Activated T-helper 9 cell treated with anti-CD3 and anti-CD28 coated beads, Interleukin-2, amount 50 U/mL, for 16 hours (primary cell): Measurements from ENCODE around the gene FUT1.
"Not testable (repeated sequence)": the region's sequence is repeated elsewhere in the genome, so short reads cannot be mapped to it uniquely, and the experiment has no call there.

Experiments
- DNase-seq: peaks from one replicate; pipeline ENCODE4 v3.0.0-alpha.2; 2020; ENCODE audit warnings: low read depth

FUT1 gene

DNA sequence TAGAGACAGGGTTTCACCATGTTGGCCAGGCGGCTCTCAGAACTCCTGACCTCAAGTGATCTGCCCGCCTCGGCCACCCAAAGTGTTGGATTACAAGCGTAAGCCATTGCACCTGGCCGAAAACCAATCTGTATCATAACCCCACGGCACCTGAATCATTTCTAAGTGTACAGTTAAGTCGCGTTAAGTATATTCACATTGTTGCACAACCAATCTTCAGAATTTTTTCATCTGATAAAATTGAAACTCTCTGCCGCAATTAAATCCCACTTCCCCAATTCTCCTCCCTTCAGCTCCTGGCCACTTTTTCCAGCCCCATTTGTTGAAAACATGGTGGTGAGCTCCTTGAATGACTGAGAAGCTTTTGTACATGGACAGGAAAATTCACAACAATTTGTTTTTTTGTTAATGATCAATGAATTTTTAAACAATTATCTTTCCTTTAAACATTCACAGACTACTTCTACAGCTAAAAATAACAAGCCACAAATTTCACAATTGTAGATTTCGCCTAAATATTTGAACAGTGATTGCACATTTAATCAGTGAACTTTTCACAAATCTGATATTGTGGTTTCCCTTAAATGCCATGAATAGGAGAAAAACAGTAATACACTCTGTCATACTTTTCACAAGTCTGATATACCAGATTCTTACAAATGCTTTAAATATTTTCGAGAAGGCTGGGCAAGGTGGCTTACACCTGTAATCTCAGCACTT is 16.7 kb upstream of the FUT1 start:
- DNase-seq: no peak

DNA sequence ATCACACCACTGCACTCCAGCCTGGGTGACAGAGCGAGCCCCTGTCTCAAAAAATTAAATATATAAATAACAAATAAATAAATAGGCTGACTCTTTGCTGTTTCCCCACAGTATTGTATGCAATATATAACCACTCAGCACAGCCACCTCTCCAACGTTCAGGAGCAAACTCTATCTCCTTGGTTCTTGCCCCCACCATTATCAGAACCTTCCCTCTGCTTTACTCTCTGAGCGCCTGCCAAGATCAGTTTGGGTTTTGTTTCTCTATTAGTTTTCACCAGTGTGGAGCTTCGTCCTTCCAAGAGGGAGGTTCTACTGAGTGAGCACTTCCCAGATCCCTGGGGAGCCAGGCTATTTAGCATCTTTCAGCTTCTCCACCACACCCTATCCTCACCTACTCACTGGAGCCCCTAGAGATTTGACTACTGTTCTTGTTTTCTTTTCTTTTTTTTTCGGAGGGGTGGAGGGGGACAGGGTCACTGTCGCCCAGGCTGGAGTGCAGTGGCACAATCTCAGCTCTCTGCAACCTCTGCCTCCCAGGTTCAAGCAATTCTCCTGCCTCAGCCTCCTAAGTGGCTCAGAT is 15.8 kb upstream of the FUT1 start:
- not testable (repeated sequence) for DNase-seq

DNA sequence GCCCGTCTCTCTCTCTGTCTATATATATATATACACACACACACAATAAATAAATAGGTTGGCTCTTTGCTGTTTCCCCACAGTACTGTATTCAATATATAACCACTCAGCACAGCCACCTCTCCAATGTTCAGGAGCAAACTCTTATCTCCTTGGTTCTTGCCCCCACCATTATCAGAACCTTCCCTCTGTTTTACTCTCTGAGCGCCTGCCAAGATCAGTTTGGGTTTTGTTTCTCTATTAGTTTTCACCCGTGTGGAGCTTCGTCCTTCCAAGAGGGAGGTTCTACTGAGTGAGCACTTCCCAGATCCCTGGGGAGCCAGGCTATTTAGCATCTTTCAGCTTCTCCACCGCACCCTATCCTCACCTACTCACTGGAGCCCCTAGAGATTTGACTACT is 13.4 kb upstream of the FUT1 start:
- not testable (repeated sequence) for DNase-seq

DNA sequence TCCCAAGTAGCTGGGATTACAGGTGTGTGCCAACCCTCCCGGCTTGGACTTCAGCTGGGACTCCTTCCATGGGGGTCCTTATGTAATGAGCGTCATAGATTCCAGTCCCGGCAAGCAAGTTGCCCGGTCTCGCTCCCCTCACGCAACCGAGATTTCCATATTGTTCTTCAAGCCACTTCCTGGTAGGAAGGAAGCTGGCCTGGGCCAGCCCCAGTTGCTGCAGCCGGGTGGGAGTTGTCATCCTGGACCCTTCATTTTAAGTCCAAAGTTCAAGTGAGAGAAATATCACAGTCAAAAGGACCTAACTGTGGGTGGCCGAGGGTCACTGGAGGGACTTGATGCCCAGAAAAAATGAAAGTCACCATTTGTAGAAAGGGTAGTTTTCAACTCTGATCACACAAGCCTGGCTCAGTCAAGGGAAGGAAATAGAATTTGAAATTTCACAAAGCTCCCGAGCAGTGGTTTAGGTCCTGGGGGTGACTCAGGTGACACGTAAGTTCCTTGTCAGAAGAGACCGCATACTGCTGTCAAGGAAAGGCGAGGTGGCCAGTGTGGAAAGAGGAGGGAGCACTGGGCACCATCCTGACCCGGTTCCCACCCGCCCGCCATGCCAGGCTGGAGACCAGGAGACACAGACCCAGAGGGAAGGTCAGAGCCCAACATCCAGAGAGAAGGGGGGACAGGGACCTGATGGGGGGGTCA is 8.2 kb upstream of the FUT1 start:
- no peak for DNase-seq

DNA sequence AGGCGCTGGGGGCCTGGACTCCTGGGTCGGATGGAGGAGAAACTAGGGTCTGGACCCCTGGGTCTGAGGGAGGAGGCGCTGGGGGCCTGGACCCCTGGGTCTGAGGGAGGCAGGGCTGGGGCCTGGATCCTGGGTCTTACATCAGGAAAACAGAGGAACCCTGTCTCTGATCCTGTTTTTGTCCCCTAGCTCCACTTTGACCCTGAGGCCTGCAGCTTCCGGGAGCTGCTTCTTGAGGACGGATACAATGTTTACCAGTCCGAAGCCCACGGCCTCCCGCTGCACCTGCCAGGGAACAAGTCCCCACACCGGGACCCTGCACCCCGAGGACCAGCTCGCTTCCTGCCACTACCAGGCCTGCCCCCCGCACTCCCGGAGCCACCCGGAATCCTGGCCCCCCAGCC is 5.3 kb upstream of the FUT1 start:
- no peak for DNase-seq

DNA sequence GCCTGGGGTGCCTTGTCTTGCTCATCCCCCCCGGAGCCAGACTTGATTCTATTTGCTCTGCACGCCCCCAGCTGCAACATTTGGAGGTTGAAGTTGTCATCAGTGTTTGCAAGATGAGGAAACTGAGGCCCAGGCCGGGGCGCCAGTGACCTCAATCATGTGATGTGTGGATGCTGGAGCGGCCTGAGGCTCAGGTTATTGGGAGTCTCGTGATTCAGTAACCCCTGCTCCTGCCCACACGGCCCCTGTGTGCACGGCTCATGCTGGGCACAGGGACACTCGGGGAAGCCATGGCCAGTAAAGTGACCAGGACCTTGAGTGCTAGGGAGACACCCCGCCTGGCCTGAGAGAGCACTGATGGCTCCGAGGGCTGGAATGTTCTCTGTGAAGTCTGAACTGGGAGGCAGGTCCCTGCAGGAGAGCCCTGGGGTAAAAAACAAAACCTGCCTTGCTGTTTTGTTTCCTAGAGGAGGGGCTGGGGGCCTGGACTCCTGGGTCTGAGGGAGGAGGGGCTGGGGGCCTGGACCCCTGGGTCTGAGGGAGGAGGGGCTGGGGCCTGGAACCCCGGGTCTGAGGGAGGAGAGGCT is 4.7 kb upstream of the FUT1 start:
- no peak for DNase-seq

DNA sequence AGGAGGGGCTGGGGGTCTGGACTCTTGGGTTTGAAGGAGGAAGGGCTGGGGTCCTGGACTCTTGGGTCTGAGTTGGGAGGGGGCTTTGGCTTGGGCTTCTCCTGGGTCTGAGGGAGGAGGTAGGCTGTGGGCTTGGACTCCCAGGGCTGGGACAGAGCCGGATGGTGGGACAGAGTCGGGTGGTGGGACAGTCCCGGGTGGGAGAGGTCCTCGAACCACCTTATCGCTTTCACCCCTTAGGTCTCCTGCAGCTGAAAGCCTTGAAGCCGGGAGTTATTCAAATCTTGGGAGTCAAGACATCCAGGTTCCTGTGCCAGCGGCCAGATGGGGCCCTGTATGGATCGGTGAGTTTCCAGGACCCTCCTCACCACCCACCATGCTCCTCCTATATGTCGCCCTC is 4.2 kb upstream of the FUT1 start:
- no peak for DNase-seq

DNA sequence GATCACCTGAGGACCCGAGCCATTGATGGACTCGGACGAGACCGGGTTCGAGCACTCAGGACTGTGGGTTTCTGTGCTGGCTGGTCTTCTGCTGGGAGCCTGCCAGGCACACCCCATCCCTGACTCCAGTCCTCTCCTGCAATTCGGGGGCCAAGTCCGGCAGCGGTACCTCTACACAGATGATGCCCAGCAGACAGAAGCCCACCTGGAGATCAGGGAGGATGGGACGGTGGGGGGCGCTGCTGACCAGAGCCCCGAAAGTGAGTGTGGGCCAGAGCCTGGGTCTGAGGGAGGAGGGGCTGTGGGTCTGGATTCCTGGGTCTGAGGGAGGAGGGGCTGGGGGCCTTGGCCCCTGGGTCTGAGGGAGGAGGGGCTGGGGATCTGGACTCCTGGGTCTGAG is 3.8 kb upstream of the FUT1 start:
- no peak for DNase-seq

DNA sequence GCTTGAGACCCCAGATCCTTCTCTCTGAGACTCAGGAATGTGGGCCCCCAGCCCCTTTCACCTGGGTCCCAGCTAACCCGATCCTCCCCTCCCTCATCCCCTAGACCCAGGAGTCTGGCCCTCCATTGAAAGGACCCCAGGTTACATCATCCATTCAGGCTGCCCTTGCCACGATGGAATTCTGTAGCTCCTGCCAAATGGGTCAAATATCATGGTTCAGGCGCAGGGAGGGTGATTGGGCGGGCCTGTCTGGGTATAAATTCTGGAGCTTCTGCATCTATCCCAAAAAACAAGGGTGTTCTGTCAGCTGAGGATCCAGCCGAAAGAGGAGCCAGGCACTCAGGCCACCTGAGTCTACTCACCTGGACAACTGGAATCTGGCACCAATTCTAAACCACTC is 3.3 kb upstream of the FUT1 start:
- DNase-seq: no peak

DNA sequence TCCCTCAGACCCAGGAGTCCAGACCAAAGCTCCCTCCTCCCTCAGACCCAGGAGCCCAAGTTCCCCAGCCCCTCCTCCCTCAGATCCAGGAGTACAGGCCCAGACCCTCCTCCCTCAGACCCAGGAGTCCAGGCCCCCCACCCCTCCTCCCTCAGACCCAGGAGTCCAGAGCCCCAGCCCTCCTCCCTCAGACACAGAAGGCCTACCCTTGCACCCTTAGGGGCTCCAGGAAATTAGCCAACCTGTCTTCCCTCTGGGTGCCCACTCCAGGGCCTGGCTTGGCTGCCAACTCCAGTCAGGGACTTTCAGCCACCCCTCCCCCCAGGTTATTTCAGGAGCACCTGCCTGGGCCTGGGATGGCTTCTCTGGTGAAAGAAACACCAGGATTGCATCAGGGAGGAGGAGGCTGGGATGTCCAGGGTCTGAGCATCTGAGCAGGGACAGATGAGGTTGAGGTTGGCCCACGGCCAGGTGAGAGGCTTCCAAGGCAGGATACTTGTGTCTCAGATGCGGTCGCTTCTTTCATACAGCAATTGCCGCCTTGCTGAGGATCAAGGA is 2.7 kb upstream of the FUT1 start, which contains the start of gene FGF21:
FGF21 (plus strand) TSS at position 441 of the 558 bp plus-strand sequence. CDS start 713 bp downstream, outside the sequence.
- no peak for DNase-seq

DNA sequence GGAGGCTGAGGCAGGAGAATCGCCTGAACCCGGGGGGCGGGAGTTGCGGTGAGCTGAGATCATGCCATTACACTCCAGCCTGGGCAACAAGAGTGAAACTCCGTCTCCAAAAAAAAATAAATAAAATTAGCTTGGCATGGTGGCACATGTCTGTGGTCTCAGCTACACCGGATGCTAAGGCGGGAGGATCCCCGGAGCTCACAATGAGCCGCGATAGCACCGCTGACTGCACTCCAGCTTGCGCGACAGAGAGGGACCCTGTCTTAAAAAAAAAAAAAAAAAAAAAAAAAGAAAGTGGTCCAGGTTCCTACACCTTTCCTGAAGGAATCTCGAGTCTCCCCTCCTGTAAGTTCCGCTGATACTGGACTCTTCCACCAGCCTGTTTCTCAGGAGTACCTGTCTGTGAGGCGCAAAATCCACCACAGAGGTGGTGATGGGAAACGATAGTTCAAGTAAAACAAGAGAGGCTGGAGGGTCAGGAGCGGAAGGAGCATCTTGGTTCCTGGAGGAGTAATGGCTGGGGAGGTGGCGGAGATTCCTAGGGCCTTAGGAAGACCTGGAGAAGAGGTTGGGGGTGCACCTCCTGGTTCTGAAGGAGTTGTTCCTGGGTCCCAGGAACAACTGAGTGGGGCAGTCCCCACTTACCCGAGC is 471 bp downstream of the FUT1 start:
- no peak for DNase-seq

DNA sequence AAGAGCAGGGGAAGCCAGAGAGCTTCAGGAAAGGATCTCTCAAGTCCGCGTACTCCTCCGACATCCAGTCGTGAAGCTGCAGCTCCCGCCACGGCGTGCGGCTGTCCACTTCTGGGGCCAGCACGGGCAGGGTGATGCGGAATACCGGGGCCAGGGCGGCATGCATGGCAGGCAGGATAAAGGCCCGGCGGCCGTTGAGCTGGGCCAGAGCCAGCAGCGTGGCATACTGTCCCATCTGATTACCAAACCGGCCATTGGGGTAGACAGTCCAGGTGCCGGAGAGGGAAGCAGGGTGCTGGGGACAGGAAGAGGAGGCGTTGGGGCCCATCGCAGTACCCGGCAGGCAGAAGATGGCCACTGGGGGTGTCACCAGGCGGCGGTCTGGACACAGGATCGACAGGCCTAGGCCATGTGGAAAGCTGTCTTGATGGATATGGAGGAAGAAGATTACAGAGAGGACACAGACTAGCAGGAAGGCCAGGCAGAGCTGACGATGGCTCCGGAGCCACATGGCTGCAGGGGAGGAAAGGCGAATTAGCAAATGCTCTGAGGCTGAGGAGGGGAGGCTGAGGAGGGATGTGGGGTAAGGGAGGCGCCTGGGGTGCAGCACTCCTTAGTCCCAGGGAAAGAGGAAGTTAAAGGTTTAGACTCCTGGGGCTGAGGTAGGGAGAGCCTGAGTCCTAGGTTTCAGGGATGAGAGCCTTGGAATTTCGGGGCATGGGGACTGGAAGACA is 1.5 kb downstream of the FUT1 start:
- DNase-seq: no peak

DNA sequence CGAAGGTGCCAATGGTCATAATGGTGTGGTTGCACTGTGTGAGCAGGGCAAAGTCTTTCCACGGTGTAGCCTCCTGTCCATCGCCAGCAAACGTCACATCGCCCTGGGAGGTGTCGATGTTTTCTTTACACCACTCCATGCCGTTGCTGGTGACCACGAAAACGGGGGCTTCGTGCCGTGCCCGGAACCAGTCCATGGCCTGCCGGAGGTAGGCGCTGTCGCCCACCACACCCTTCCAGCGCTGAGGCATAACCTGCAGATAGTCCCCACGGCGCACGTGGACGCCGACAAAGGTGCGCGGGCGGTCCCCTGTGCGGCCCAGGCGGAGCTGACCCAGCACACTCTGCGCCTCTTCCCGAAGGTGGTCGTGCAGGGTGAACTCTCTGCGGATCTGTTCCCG is 2.1 kb downstream of the FUT1 start:
- DNase-seq: no peak

DNA sequence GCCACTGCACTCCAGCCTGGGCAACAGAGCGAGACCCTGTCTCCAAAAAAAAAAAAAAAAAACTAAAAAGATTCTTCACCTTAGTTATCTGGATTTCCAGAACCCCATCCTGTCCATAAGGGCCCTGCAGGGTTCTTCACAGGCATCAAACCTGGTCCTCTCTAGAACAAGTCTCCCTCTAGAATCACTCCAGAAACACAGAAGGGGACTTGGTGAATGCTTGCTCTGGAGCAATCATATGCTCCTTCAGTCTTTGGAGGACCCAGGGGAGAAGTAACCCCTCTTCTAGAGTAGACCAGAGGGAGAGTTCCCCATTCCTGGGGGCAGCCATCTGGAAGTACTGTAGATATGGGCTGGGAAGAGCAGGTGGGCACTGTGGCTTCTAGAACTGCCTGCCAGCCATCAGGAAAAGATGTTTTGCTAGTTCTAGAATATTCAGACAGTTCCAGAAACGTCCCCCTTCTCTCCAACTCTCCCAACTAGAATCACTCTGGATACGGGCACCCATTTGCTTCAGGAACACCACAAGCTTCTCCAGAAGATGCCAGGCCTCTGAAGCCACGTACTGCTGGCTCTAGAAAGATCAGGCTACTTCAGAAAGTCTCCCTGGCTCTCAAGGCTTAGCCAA is 2.8 kb downstream of the FUT1 start:
- no peak for DNase-seq

DNA sequence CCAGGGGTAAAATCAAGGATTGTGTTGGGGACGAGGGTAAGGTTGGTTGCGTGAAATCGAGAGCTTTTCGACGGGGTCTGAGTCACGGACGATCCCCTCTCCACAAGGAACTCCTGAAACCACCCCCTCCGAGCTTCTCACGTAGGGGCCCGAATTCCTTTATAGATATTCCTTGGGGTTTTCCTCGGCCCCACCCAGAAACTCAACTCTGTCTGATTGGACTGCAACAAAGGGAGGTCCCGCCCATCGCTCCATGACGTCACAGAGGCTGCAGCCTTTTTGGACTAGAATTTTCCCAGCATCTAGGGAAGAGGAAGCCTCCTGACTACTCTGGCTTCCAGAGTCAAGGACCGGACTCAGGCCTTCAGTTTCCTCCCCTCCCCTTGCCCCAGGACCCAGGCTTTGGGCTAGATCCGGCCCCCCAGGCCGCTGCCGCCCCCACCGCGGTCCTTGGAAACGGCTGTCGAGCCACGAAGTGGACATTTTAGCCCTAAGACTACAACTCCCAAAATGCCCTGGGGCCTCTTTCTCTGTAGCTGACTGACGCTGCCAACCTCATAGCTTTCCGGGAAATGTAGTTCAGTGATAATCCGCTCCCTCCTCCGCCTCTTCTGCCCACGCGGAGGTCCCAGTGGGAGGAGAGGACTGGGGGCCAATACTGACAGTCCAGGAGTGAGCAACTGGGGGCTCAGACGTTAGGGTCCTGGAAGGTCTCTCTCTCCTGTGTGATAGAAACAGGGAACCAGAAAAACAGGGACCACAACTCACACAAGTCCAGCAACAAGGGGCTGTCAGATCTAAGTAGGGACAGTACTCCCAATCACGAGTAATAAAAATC is 5.5 kb downstream of the FUT1 start, which contains the start of gene IZUMO1:
IZUMO1 (minus strand) TSS at position 172 of the 838 bp plus-strand sequence. CDS start 1,050 bp downstream, outside the sequence.
- DNase-seq: no peak

DNA sequence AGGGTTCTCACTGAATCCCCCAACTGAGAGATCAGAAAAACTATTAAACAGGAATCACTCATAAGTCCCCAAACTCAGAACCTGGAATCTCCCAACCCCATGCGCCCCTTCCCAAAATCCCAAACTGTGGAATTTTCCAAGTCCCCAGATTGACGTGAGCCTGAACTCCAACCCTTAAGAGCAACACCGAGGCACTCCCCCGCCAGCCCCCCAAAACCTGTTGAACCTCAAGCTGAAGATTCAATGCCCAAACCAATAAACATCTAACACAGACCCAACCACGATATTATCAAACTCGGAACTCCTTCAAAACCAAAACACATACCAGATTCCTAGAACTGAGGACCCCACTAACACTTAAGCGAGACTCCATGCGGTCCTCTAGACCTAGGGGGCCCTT is 6.3 kb downstream of the FUT1 start:
- no peak for DNase-seq

DNA sequence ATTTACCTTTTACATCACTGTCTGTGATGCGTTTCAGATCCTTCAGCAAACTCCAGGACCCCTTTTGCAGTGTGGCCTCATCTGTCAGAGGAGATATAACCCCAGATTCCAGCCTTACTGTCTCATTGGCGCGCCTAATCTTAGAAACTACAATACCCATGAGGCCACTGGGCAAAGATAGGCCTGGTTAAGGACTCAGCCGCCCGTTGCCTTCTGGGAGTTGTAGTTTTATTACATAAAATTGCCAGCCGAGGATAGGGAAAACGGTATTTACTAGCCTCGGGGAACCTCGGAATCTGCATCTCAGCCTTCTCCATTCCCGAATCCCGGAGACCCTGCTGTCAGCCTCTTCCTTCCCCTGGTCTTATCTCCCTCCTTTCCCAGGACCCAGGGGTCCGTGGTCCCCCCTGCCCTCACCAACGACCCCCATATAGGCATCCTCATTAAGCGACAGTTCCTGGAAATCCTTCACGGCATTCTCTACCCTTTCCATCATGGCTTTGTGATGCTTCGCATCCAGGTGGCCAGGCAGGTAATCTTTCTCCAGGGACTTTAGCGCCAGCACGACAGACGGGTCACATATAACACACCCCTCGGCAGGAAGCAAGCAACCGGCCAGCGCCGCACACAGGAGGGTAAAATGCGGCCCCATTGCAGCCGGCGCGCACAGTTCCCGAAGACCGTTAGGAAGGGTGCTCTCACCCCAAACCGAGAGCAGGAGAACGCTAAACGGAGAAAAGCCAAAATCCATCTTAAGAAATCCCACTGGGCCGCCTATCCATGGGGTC is 7.0 kb downstream of the FUT1 start:
- no peak for DNase-seq

DNA sequence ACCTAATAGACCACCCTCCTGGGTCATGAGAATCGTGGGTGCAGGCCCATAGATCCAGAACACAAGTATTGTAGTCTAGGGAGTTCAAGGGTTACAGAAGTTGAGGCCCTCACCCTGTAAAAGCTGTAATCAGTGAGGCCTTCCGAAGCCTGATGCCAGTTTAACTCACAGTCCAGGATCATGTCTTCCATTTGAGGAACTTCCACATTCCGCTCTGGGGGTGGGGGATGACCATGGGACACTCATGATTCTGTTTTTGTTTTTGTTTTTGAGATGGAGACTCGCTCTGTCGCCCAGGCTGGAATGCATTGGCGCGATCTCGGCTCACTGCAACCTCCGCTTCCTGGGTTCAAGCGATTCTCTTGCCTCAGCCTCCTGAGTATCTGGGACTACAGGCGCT is 10.3 kb downstream of the FUT1 start:
- no peak for DNase-seq
